HG02852 (cell line): ENCODE data around the gene FOXO4.
A peak's percentile ranks its signal among the peaks of the same experiment; 100 is the strongest.
"Not testable (repeated sequence)": the region's sequence is repeated elsewhere in the genome, so short reads cannot be mapped to it uniquely, and the experiment has no call there.

Experiments used
- ATAC-seq: cut with Tn5 transposase; IDR thresholded peaks from one replicate; pipeline ENCODE4 v1.9.1; 2021; ENCODE audit warnings: mild to moderate bottlenecking, moderate library complexity; ENCODE audit not compliant: unreplicated experiment

The FOXO4 gene, protein sequence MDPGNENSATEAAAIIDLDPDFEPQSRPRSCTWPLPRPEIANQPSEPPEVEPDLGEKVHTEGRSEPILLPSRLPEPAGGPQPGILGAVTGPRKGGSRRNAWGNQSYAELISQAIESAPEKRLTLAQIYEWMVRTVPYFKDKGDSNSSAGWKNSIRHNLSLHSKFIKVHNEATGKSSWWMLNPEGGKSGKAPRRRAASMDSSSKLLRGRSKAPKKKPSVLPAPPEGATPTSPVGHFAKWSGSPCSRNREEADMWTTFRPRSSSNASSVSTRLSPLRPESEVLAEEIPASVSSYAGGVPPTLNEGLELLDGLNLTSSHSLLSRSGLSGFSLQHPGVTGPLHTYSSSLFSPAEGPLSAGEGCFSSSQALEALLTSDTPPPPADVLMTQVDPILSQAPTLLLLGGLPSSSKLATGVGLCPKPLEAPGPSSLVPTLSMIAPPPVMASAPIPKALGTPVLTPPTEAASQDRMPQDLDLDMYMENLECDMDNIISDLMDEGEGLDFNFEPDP

DNA sequence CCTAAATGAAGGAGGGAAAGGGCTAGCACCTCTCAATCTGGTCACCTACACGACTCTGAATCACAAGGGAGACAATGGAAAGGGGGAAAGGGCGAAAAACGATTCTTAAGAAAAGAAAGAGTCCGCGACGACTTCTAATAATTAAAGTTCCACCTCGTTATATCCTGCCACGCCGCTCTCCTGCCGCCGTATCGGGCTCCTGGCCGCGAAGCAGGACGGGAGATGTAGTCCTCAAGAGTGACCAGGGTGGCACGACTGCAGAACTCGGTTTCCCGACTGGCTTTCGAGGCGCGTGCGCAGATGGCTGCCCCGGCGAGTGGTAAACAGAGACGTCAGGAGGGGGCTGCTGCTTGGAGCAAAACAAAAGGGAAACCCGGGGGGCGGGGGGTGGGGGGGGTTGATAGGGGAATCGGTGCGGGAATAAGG lies at the start of gene FOXO4:
TSS of gene FOXO4 (plus strand) at position 297 of the 426 bp plus-strand sequence. CDS start 678 bp downstream, outside the sequence.
- peak; percentile 85 for ATAC-seq

DNA sequence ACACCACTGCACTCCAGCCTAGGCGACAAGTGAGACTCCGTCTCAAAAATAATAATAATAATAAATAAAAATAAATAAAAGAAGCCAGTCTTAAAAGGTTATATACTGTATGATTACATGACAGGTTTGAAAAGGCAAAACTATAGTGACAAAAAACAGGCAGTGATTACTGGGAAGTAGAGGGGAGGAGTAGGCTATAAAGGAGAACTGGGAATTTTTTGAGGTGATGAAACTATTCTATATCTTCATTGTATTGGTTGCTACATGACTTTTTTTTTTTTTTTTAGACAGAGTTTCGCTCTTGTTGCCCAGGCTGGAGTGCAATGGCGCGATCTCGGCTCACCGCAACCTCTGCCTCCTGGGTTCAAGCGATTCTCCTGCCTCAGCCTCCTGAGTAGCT lies 47.8 kb upstream of the FOXO4 start:
- not testable (repeated sequence) for ATAC-seq

DNA sequence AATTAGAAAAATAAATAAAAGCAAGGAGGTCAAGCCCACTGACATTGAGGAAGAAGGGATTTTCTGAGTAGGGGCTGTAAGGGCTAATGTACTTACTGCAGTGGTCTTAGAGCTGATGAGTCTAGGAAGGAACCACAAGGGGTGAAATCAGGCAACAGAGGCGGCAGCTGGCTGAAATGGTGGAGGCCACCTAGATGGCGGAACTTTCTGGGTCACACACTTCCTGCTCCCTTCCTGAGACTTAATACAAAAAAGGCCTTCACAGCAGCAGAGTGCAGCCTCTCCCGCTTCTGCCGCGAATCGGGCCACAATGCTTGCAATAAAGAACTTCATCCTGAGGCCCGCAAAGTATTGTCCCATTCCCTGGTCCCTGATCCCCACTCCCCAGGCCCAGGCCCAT lies 42.9 kb upstream of the FOXO4 start:
- peak; percentile 18 for ATAC-seq

DNA sequence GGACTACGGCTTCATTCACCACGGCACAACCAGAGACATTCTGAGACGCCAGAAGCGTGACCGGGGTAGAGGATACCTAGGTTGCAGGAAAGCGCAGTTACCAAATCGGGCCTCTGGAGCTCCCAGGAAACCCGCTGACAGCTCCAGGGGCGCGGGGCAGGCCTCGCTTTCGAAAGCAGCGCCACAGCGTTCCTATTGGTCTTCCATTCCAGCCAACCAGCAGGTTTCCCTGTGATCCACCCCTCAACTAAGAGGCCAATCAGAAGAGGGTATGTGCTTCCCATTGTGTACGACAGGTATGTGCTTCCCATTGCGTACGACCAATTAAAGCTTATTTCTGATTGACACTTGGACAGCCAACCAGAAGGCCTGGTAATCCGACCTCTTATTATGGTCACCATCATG lies 42.4 kb upstream of the FOXO4 start:
- peak; percentile 95 for ATAC-seq

DNA sequence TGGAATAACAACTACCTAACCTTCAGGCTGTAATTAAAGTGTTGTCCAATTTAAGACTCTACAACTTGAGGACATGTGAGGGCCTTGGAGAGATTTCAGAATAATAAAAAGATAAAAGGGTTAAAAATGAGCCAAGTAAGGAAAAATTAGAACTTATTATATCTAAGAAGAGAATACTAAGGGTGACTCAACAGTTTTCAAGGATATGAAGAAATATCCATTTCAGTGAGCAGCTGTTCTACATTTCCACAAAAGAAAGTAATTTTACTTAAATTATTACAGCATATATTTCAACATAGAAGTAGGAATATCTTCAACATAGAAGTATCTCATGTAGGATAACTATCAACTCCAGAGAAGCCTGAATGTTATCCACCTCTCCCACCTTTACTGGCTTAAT lies 38.8 kb upstream of the FOXO4 start:
- no peak for ATAC-seq

DNA sequence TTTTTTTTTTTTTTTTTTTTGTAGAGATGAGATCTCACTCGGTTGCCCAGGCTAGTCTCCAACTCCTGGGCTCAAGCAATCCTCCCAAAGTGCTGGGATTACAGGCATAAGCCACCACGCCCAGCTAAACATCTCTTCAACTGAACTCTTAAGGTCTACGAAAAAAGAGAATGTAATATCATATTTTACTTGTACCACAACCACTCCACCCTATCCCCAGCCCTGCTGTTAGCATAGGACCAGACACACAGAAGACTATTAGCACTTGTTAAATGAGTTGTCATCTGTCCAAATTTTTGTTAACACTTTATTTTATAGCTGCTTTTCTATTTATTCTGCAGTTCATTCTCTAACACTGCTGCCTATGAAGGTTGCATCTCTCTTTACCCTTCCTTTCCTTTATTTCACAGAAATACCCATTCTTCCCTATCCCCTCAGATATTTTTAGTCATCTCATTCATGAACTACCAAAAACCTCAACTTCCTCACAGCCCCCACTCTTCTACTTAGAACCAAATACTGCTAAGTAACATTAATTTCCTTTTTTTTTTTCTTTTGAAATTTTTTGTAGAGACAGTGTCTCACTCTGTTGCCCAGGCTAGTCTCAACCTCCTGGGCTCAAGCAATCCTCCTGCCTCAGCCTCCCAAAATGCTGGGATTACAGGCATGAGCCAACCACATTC lies 37.7 kb upstream of the FOXO4 start:
- no peak for ATAC-seq

DNA sequence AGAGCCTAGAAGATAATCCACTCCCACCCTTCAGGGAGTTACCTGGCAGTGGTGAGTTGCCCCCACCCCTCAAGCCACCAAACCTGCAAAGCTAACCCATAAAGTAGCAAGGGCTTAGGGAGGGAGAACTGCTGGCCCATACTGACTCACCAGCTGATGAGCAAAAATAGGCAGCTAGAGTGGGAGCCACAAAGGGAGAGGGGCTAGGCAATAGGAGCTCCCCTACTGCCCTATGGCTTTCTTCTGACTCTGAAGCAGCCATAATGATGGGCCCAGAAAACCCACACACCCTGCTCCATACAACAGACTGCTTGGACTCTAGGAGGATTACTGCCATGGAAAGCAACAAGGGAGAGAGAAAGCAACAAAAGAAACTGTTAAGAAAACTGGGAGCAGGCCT lies 35.5 kb upstream of the FOXO4 start:
- no peak for ATAC-seq

DNA sequence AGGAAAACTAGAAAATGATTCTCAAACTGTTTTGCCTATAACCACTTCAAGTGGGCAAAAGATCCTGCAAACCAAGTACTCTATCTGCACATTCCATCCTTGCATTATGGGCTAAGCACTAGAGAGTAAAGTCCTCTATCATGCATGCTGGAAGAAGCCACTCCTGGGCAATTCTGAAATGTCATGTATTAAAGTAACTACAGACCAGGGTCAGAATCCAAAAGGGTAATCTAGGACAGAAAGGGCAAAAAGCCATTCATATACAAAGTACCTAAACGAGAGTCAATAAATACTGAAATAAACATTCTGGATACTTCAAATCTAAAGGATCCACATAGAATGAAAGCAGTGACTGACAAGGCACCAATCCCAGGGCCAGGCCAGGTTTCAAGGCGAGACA lies 28.6 kb upstream of the FOXO4 start:
- no peak for ATAC-seq

DNA sequence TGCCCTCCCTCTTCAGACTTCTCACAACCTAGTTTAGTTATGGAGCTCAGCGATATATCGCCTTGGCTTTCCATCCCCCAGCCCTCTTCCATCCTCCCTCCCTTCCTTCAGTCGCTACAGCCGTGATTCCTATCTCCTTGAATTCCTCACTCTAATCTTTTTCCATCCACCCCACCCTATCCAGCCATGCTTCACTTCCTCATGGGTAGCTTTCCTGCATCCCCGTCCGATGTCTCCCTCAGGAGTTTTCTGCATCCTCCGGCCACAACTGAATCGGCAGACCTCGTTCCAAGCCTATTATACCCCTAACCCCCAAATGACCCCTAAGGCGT lies 28.0 kb upstream of the FOXO4 start:
- ATAC-seq: peak; percentile 0

DNA sequence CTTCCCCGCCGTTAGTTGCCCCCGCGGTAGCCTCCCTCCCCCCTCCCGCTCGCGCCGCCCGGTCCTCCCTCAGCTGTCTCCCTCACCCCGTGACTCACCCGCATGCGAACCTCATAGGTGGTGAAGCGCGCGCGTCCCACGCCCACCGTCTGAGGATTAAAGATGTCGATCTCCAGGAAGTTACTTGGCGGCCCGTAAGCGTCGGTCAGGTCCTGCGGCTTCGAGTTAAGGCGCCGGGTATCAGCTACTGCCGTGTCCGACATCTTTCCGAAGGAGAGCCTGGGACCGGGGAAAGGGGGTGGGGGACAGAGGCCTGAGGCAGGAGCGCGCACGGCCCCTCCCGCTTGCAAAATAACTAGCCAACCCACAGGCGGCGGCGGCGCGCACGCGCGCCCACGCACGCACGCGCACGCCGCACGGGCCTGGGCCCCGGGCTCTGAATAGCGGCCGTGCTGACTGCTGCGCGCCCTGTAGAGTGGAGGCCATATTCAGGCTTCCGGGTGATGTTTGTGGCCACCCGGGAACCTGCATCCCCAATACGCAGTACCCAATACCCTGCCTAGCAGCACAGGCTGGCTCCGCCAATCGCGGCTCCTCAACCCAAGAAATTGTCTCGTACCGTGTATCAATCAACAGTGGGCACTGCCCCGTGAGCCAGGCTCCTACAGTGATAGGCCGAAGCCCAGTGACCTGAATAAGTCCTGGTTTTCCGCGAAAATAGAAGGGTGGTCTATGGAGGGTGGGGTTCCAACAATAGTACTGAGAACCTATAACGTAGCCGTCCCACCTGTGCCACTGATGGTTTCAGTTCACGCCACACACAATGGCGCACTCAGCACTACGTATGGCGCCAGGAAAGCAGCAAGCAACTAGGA lies 27.4 kb upstream of the FOXO4 start, which contains the start of gene SNX12:
TSS of gene SNX12 (minus strand) at position 291 of the 875 bp plus-strand sequence. CDS start at position 263, 28 bp downstream.
- ATAC-seq: peak; percentile 96

DNA sequence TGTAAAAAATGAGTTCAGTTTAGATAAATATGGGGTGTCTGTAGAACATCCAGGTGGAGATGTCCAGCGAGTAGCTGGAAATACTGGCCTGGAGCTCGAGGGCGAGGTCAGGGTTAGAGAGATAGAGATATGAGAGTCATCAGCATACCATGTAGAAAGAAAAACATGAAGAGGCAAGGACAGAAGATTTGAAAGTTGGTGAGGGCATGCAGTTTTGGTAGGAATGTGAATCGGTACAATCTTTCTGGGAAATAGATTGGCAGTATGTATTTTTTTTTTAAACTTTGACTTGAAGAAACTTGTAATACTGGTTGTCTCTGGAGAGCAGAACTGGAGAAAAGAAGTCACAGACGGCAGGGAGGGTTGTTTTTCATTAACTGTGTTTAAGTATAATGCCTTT lies 25.1 kb upstream of the FOXO4 start:
- no peak for ATAC-seq

DNA sequence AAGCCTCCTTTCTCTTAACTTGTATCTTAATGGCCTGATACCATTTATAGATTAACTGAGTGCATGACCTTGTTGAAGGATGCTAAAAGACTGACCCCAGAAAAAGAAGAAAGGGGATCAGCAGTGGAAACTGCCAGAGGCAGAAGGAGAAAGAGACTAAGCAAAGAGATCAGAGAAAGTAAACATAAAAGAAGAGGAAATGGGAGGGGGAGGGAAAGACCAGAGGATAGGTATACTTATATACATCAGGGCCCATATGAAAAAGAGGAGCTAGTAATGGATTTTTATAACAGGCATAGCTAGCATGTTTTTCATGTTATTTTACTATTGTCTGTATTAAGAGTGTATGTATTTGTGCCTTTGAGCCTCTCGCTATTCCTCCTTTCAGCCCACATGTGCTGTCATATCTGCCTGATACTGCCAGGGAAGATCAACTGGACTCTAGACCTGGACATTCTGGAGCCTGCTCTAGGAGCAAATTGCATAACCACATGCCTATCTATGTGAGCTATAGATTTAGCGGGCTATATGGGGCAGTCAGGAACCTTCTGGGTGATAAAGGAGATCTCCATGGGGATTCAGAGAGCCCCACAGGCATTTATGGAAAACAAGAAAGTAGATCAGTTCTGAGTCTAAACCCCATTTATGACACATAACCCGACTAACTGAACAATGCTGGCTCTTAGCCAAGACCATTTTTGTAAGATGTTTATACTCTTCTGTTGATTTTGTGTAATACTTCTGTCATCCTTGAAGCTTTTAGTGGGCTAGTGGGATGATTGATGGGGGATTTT lies 14.1 kb upstream of the FOXO4 start:
- ATAC-seq: no peak

DNA sequence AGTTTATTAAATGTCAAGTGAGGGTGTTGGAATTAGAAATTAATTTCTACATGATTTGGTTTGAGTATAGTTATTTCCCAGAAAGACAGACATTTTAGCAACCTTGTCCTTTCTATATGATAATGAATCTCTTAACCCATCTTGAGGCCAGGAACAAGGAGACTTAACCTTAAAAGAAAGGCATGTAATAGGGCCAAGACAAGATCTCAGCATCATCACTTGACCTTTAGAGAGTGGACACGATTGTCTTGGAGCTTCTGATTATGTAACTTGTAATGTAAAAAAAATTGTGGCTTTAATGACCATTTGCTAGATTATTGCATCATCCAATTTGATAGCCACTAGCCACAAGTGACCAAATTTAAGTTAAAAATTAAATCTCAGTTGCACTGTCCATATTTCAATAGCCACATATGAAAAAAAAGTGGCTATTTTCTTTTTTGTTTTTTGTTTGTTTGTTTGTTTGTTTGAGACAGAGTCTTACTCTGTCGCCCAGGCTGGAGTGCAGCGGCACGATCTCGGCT lies 13.5 kb upstream of the FOXO4 start:
- no peak for ATAC-seq

DNA sequence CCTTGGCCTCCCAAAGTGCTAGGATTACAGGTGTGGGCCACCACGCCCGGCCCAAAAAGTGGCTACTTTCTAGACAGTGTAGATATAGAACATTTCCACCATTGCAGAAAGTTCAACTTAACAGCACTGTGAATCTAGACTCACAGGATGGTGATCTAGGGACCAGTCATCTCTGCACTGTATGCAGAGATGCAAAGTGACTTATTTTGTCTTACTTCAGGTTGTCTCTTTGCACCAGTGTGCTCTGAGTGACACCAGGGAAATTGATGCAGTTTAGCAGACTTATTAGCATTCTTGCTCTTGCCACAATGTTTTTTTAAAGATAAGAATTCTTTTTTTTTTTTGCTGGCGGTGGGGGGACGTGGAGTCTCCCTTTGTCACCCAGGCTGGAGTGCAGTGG lies 12.8 kb upstream of the FOXO4 start:
- ATAC-seq: no peak

DNA sequence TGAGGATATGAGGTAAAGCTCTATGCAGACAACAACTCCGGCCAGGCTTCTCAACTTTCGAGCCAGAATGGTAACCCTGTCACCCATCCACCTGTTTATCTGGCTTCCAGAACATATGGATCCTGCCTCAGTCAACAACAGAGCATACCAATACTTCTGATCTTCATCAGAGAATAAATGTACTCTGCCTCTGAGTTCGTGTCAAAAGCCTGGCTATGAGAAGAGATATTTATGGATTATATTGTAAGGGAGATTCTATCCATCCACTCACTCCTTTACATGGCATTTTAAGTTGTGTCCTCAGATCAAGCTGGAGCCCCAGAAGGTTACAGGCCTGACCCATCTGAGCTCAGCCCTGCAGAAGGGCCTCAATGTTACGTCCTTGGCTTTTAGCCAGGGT lies 9.8 kb upstream of the FOXO4 start:
- ATAC-seq: no peak

DNA sequence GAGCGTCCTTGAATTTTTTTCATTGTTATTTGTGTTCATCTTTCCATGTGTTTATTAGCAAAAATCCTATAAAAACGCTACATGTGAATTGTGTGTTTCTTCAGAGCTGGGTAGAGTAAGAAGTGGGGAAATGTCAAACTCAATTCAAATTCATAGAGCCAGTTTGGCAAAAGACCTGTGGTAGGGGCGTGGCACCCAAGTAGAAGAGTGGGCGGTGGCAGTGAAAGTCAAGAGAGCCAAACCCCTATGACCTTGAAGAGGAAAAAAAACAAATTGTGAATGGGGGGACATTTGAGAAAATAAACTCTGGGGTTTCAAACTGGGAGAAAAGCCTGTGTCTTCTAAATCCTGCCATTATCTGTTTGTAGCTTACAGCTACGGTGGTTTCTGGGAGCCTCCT lies 4.4 kb upstream of the FOXO4 start:
- no peak for ATAC-seq

DNA sequence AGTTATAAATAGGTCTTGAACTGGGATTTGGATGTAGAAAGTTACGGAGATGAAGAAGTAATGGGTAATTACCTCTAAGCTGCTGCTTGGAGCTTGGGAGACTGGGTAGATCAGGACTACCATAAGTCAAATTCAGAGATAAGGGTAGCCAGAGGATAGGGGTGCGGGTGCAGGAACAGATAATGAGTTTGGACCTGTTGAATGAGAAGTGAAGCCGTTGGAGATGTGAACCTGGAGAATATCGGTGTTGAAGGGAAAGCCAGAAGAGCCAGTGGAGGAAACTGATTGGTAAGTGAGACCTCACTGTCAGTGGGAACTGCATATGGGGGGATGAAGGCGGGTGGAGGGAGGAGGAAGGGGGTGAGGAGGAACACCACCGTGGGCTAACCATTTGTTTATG lies 618 bp upstream of the FOXO4 start:
- ATAC-seq: no peak

DNA sequence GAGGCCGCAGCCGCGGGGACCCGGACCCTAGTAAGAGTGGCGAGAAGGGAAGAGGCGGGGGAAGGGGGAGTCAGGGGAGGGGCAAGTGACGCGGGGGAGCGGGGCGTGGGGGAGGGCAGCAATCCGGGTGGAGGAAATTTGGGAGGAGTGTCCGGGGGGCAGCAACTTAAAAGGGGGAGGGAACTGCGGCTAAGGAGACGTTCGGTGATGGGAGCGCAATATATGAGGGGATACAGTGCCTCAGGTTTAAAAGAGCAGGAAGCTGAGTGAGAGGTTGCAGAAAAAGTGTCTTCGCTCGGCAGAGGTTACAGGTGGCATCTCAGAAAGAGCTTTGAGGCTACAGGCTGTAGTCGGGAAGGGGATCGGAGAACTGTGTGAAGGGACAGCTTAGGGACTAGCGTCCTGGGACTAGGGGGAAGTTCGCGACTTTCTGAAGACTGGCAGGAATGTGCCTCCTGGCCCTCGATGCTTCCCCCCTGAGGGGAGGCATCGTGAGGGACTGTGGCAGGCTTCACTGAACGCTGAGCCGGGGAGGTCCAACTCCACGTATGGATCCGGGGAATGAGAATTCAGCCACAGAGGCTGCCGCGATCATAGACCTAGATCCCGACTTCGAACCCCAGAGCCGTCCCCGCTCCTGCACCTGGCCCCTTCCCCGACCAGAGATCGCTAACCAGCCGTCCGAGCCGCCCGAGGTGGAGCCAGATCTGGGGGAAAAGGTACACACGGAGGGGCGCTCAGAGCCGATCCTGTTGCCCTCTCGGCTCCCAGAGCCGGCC lies 519 bp downstream of the FOXO4 start:
- no peak for ATAC-seq

DNA sequence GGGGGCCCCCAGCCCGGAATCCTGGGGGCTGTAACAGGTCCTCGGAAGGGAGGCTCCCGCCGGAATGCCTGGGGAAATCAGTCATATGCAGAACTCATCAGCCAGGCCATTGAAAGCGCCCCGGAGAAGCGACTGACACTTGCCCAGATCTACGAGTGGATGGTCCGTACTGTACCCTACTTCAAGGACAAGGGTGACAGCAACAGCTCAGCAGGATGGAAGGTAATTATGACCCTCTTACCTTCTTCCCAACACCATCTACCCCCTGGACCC lies 1.0 kb downstream of the FOXO4 start:
- no peak for ATAC-seq

DNA sequence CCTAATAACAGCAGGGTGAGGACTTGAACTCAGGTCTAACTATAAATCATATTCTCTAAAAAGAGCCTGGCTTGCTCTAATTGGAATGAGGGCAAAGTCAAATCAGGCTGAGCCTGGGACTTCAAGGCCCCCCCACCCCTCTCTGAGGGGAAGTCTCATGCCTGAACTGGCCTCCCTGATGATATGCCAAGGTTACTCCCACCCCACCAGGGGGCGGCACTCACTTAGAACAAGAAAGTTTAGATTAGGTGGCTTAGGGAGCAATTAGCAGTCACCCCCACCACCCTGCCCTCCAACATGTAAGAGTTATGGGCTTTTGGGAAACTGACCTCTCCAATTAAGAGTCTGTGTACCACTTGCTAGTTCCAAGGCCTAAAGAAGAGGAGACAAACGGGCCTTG lies 2.7 kb downstream of the FOXO4 start:
- peak; percentile 39 for ATAC-seq
